ENCODE data around the gene N4BP2L2. TPM values are rescaled to one million over a fixed set of nuclear protein-coding genes. Genes with fewer than 3 reads are reported as not detected.

N4BP2L2 gene
- total RNA-seq, 1 experiment from 2014 or later: 92.7 TPM

- H3K4me3 ChIP-seq (replicated peaks in 1 of 2; ENCODE audit: low read depth in 1 of 2, low read length in 2 of 2): no peak overlapping the region
- intact Hi-C loops (cut with micrococcal nuclease): no loop called here
- no peaks in the 10 kb centered on the region for H3K27me3 ChIP-seq (ENCODE audit: insufficient read depth, low read length)
- no peaks in the 10 kb centered on the region for H4K20me1 ChIP-seq (ENCODE audit: insufficient read depth)
- H3K4me2 ChIP-seq (ENCODE audit: low read length): no peak overlapping the region
- no peak overlapping the region for H3K9ac ChIP-seq (ENCODE audit: low read length)
- no peak for DNase-seq (ENCODE audit: low read depth, low spot score)
- no TSS peak for BruUV-seq (replicated peaks)
- no peak for TF ChIP-seq MAX (IDR thresholded peaks at IDR 0.05)
- no peak for TF ChIP-seq YY1 (IDR thresholded peaks at IDR 0.05; ENCODE audit: extremely low read depth, insufficient replicate concordance, low read depth, low read length)
- TF ChIP-seq EZH2 (IDR thresholded peaks at IDR 0.05): no peak
- TF ChIP-seq EGR1 (IDR thresholded peaks at IDR 0.05; ENCODE audit: low read depth): no peak
- TF ChIP-seq POLR2A (IDR thresholded peaks at IDR 0.05; ENCODE audit: borderline replicate concordance, extremely low read depth, insufficient read depth, insufficient read length): no peak
- TF ChIP-seq ZBTB33 (IDR thresholded peaks at IDR 0.05; ENCODE audit: extremely low read depth, insufficient replicate concordance, low read length): no peak
- no peak for TF ChIP-seq JUND (IDR thresholded peaks at IDR 0.05)
- no peak for TF ChIP-seq ELF1 (IDR thresholded peaks at IDR 0.05; ENCODE audit: borderline replicate concordance, low read depth)
- no peak for TF ChIP-seq FOSL1 (IDR thresholded peaks at IDR 0.05; ENCODE audit: low read depth)
- no peak for TF ChIP-seq ATF3 (IDR thresholded peaks at IDR 0.05)
- TF ChIP-seq POLR2AphosphoS5 (IDR thresholded peaks at IDR 0.05; ENCODE audit: low read depth, low read length): no peak
- CTCF ChIA-PET: no interaction called here
- no peaks in the 10 kb centered on the region for H3K9me2 ChIP-seq (ENCODE audit: insufficient read depth)
- no peak for ATAC-seq
- H3K36me3 ChIP-seq (ENCODE audit: control insufficient read depth in 1 of 2, insufficient read depth in 2 of 2, low read length in 2 of 2): no peaks in the 10 kb centered on the region
- POLR2A ChIA-PET: no interaction called here
- H3K4me1 ChIP-seq (ENCODE audit: control insufficient read depth in 1 of 2, insufficient read depth in 2 of 2, low read length in 2 of 2): no peaks in the 10 kb centered on the region
- RAD21 ChIA-PET (ENCODE audit: low non-redundant PET in 1 of 2, low total read pairs in 2 of 2, uncharacterized antibody in 2 of 2, unreplicated experiment in 2 of 2): no interaction called here
- no peaks in the 10 kb centered on the region for H3K9me3 ChIP-seq (ENCODE audit: control insufficient read depth in 1 of 2, insufficient read depth in 1 of 2, low read depth in 1 of 2, low read length in 2 of 2)
- no peak overlapping the region for H2AFZ ChIP-seq (ENCODE audit: low read depth, low read length, poor library complexity, severe bottlenecking)
- no peak overlapping the region for H3K27ac ChIP-seq (ENCODE audit: low read depth, low read length)
- no peaks in the 10 kb centered on the region for H3K79me2 ChIP-seq (ENCODE audit: insufficient read depth, low read length)
Measured at GRCh38 chr13:32426191-32426989, 112.2 kb downstream of the N4BP2L2 start.

All from HCT116 (cell line).